HG03095 (cell line): ENCODE measurements around the gene NUP50.

ENCODE experiments used
- ATAC-seq: cut with Tn5 transposase; IDR thresholded peaks from one replicate; pipeline ENCODE4 v1.9.1; 2021; ENCODE audit warnings: moderate library complexity; ENCODE audit not compliant: unreplicated experiment

Gene NUP50

GRCh38 chr22:45163451-45164269, at the start of gene NUP50:
NUP50 (plus strand) TSS chr22:45163925; CDS start chr22:45168178, 4,253 bp downstream.
- peak; percentile 49 for ATAC-seq

GRCh38 chr22:45120440-45120839, 43.3 kb upstream of the NUP50 start:
- no peak for ATAC-seq

- ATAC-seq = no peak
These were observed 42.8 kb upstream of the NUP50 start for GRCh38 chr22:45120931-45121330.

GRCh38 chr22:45124176-45124847, 39.4 kb upstream of the NUP50 start:
- ATAC-seq = no peak

GRCh38 chr22:45125188-45125587, 38.5 kb upstream of the NUP50 start:
- no peak for ATAC-seq

GRCh38 chr22:45127866-45128265, 35.9 kb upstream of the NUP50 start:
- no peak for ATAC-seq

- no peak for ATAC-seq
These were observed 33.8 kb upstream of the NUP50 start for GRCh38 chr22:45129703-45130524.

GRCh38 chr22:45130891-45131290, 32.8 kb upstream of the NUP50 start:
- no peak for ATAC-seq

GRCh38 chr22:45131749-45132148, 32.0 kb upstream of the NUP50 start:
- no peak for ATAC-seq

- ATAC-seq = no peak
These were observed 29.4 kb upstream of the NUP50 start for GRCh38 chr22:45134313-45134712.

GRCh38 chr22:45136594-45136993, 27.1 kb upstream of the NUP50 start:
- ATAC-seq = no peak

- no peak for ATAC-seq
These were observed 24.0 kb upstream of the NUP50 start for GRCh38 chr22:45139693-45140092.

- no peak for ATAC-seq
These were observed 21.3 kb upstream of the NUP50 start for GRCh38 chr22:45142376-45142775.

GRCh38 chr22:45144916-45145315, 18.8 kb upstream of the NUP50 start:
- no peak for ATAC-seq

- no peak for ATAC-seq
These were observed 14.1 kb upstream of the NUP50 start for GRCh38 chr22:45149671-45150070.

- ATAC-seq = no peak
These were observed 13.6 kb upstream of the NUP50 start for GRCh38 chr22:45150139-45150538.

GRCh38 chr22:45151503-45151902, 12.2 kb upstream of the NUP50 start:
- no peak for ATAC-seq

- no peak for ATAC-seq
These were observed 9.3 kb upstream of the NUP50 start for GRCh38 chr22:45154383-45154782.

- ATAC-seq = no peak
These were observed 8.5 kb upstream of the NUP50 start for GRCh38 chr22:45155050-45155840.

- no peak for ATAC-seq
These were observed 5.8 kb upstream of the NUP50 start for GRCh38 chr22:45157907-45158306.
